HG02884 (cell line): ENCODE results near the gene KRTAP12-1.

Experiments used
- ATAC-seq: cut with Tn5 transposase; IDR thresholded peaks from one replicate; pipeline ENCODE4 v1.9.1; 2021; ENCODE audit warnings: mild to moderate bottlenecking, moderate library complexity; ENCODE audit not compliant: unreplicated experiment

Gene KRTAP12-1, protein sequence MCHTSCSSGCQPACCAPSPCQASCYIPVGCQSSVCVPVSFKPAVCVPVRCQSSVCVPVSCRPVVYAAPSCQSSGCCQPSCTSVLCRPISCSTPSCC

DNA sequence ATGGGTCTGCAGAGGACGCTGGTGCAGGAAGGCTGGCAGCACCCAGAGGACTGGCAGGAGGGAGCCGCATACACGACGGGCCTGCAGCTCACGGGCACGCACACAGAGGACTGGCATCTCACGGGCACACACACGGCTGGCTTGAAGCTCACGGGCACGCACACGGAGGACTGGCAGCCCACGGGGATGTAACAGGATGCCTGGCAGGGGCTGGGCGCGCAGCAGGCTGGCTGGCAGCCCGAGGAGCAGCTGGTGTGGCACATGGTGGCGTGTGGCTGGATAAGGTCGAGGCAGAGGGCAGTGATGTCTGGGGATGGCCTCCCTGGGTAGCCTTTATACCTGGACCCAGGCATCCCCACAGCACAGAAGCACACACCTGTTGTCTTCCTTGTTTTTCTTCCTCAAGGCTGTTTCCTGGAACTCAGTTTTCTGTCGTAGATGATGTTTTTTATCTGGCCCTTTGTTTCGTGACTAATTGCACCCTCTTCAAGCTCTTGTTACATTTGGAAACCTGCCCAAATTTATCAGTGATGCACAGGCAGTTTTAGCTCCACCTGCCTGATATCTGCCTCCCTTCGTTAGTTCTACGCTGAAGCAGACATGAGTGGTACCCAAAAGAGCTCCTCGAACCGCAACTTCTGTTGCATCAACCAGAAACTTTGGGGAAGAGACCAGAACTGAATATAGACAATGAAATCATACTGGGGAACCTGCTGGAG, at the start of gene KRTAP12-1:
Gene KRTAP12-1, minus strand, starts transcription at position 303 of the 719 bp plus-strand sequence. Its CDS starts 40 bp downstream, at position 263.
- no peak for ATAC-seq

DNA sequence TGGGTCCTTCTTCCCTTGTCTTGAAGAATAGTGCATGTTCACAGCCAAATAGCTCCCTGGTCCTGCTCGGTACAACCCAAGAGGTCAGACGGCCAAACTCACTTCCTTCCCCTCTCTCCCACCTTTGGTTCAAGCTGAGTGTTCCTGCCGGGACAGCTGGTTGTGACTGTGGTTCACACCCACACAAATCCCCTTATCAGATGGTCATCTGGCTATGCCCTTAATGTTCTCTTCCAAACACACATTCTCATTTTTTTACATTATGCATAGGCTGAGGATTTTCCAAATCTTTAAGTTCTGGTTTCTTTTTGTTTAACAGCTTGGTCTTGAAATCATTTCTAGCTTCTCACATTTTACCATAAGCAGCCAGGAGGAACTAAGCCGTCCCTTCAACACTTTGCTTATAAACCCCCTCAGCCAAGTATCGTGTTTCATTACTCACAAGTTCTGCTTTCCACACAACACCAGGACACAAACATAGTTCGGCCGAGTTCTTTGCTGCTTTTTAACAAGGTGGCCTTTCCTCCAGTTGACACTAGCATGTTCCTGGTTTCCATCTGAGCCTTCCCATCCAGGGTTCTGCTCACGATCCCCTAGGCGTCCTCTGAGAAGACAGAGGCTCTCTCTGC, 49.1 kb upstream of the KRTAP12-1 start:
- ATAC-seq, result no peak

DNA sequence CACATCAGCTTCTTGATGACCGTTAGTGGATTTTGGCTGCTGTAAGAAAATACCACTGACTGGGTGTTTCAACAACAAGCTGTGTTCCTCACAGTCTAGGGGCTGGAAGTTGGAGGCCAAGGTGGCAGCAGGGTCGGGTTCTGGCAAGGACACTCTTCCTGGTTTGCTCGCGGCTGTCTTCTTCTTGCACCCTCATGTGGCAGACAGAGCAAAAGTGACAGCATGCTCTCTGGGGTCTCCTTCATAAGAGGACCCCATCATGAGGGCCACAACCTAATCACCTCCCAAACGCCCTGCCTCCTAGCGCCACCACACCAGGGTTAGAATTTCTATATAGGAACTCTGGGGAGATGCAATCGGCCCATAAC, 48.0 kb upstream of the KRTAP12-1 start:
- ATAC-seq, result no peak

DNA sequence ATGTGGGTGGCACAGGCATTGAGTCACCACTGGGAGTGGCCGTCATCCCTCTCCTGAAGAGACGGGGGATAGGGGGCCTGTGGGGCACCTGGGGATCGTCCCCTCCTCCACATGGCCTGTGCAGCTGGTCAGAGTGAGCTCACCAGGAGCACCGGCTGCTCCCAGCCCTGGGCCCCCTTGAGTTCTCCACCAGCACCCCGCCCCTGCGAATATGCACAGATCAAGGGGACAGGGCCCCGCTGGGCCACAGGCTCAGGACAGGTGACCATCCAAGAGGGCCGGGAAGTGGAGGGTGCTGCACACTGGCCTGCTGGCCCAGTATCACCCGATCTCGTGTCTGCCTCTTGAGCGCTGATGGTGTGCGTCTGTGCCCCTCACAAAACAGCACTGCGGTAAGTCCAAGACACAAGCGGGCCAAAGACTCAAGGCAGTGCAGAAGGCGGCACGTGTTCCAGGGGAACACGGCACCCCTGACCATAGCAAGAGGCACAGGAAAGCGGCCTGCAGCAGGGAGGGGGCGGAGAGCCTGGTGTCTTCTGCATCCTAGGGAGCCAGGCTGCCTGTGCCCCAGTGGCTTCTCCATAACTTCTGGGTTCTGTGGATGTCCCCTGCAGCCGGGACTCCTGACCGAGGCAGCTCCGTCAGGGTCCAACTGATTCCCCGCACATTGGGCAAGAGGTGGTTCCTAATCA, 47.5 kb upstream of the KRTAP12-1 start:
- no peak for ATAC-seq

DNA sequence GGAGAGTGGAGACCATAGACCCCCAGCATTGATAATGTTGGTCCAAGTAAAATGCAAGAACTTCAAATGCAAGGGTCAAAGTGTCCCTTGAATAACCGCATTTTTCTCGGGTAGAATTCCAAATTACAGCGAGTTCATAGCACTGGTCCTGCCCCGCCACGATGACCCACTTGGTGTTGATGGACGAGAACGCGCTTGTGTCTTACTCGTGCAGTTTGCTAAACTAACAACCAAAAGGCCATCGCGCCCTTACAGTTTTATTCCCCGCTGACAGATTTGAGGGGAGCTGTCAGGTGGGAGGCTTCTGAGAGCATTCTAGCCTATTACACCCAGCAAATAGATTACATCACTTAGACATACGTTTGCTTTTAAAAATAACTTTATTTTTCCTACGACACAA, 46.8 kb upstream of the KRTAP12-1 start:
- no peak for ATAC-seq

DNA sequence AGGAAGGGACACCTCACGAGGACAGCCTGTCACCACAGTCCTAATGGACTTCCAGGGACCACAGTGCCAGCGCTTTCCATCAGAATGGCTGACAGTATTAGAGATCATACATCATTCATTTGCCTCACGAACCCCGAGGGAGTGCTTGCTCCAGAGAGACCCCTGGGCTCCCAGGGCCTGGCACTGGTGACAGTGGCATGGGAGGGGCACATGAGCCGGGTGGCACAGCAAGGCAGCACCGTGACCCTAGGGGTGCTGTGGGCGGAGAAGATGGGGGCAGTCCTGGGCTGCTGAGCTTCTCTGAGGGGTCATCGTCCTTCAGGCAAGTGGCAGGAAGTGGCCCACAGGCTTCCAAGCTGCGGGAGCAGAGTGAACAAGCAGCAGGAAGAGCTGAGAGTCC, 45.8 kb upstream of the KRTAP12-1 start:
- no peak for ATAC-seq

DNA sequence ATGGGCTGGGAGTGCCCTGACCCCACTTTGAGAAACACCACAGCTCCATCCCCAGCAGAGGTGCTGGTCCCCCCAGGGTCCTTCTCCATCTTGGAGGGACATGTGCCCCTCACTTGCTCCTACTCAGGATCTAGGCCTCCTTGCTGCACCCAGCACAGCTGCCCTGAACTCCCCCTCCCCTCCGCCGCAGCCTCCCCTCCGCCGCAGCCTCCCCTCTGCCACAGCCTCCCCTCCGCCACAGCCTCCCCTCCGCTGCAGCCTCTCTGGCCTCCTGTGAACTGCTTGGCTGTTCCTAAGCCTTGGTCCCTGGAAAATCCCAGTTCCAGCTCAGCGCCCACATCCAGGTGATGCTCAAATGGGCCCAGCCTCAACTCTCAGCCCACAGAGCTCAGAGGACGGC, 45.4 kb upstream of the KRTAP12-1 start:
- ATAC-seq, result no peak

DNA sequence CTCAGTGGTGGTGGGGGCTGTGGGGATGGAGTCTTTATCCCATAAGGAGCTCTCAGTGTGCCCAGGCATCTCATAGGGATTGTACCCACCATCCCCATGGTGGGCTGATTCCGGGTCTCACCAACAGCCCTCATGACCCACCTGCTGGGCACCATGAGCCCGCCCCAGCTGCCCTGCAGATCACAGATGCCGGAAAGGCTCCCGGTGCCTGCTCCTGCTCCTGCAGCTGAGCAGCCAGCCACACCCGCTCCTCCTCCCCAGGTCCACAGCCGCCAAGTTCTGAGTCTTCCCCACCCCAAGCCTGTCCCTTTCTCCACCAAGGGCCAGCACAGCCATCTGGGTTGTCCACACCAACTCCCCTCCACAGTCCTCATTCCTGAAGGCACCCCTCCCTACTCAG, 44.9 kb upstream of the KRTAP12-1 start:
- no peak for ATAC-seq

DNA sequence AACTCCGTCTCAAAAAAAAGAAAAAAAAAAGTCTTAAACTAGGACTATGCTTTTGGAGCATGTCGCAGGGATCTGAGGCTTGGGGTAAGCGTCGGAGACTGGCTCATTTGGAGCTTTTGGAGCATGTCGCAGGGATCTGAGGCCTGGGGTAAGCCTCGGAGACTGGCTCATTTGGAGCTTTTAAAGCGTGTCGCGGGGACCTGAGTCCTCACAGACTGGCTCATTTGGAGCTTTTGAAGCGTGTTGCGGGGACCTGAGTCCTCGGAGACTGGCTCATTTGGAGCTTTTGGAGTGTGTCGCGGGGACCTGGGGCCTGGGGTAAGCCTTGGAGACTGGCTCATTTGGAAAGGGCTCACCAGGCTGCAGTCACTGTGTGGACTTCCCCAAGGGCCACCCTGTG, 43.0 kb upstream of the KRTAP12-1 start:
- ATAC-seq, result no peak

DNA sequence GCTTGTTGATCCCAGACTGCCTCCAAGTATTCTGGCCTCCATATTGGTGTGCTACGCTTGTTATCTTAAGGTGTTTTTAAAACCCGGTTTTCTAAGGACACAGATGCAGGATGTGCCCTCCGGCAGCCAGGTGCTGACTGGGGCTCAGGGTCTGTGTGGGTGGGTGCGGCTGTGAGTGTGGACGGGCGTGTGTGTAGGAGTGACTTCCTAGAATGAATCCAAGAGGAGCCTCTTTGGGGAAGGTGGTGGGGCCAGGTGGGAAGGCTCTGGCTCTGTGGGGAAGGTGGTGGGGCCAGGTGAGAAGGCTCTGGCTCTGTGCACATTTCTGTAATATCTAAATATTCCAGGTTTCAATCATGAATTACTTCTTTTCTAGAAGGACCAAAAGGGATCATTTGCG, 42.2 kb upstream of the KRTAP12-1 start:
- no peak for ATAC-seq

DNA sequence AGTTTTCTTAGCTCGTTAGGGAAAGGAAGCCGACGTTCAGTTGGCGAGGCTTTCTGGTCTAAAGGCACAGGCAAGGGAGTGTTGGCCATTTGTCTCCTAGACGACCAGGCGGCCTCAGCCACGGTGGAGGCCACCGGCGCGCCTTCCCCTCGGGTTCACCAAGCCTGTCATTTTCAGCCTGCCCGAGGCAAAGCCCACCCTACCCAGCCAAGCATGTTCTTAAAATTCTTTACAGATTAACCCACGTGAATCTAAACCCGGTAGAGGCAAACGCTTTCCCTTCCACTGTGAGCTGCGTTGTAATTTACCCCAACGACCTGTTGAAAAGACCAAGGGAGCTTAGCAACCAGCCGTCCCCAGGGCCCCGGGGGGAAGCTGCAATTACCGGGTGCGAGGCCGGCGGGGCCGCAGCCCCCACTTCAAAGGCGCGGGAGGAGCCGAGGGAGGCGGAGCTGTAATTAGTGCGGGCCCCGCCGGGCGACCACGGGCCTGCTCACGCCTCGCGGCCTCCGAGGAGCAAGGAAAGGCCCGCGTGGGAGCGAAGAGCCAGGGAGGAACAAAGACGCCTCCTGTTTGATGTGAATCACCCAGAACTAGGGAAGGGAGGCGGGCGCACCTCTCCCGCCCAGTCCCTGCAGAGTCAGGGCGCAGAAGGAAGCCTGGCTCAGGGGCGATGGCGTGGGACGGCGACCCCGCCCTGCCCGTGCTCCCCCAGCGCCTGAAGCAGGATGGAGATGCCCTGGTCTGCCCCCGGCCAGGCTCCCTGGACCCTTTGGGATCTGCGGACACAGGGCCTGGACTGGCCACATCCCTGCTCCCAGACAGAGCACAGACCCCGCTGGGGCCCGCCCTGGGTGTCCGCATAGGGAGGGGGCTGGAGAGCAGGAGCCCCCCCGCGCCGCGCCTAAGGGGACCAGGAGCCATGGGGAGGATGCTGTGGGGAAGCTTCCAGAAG, 41.5 kb upstream of the KRTAP12-1 start:
- ATAC-seq, result no peak

DNA sequence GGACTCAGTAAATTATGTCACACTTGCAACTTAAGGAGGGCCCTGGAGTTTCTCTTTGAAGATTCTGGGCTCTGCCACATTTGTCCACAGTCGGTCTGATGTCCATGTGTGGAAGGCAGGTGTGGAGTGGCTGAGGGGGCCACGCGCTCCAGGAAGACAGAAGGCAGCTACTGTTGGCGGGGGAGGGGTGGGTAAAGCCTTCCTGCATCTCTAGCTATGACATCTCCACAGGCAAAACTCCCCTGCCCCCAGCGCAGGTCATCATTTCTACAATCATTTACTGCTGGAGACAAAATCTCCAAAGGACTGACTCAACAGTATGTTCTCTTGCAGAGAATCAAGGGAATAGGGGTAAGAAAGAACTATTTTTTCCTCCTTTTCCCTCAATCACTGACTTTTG, 40.8 kb upstream of the KRTAP12-1 start:
- ATAC-seq, result no peak

DNA sequence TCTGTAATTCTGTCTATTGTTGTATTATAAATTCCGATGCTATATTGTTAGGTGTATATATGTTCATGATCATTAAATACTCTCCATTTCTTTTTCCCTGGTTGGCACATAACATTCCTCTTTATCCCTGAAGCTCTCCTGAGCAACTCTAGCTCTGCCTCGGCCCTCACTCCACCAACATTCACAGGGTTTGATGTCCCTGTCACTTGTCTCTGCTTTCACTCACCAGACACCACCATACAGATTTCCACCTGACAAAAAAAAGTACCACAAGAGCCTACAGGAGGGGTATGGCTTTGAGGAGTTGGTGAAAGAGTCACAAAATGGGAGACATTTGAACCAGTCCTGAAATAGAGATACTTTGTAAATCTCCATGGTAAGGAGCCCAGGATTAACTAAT, 38.2 kb upstream of the KRTAP12-1 start:
- no peak for ATAC-seq

DNA sequence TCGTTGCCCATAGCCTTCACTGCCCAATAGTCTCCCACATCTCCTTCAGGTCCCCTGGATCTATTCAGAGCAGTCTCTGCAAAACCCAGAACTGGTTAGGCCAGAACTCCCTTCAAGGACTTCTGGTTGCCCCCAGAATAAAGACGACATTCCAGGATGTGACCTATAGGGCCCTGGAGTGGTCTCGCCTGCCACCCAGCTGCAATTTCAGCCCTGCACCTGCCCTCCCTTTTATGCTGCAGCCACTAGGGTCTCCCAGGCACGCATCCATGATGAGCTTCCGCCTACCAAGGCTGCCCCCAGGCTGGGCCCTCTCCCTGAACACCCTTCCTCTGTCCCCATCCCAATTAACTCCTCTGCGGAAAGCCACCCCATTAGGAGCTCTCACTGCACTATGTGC, 36.6 kb upstream of the KRTAP12-1 start:
- no peak for ATAC-seq

DNA sequence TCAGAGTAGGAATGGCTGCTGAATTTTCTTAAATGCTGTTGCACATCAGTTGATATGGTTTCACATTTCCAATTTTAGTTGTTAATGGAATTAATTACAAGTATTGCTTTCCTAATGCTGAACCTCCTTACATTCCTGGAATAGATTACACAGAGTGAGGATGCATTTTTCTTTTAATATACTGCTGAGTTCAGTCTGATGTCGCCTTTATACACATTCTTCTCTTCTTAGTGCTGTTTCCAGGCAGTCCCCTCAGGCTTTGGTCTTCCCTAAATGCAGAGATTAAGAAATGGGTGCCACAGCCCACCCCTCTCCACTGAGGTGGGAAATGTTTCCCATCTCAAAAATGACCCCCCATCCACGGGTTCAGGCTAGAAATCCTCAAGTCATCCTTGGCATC, 36.1 kb upstream of the KRTAP12-1 start:
- no peak for ATAC-seq

DNA sequence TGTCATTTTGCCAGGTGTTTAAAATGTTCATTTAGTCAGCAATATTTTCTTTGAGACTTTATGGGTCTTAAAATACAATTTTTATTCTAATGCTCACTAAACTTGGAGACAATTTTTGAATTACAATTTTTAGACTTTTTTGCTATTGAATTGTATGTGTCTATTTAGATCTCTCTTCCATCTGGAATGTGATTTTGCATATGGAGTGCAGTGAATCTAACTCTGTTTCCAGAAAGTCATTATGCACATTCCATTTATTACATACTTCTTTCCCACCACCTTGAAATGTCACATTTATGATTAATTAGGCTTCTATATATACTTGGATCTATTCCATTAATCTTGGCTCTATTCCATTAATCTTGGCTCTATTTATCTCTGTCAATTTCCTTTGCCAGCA, 35.0 kb upstream of the KRTAP12-1 start:
- ATAC-seq, result no peak

DNA sequence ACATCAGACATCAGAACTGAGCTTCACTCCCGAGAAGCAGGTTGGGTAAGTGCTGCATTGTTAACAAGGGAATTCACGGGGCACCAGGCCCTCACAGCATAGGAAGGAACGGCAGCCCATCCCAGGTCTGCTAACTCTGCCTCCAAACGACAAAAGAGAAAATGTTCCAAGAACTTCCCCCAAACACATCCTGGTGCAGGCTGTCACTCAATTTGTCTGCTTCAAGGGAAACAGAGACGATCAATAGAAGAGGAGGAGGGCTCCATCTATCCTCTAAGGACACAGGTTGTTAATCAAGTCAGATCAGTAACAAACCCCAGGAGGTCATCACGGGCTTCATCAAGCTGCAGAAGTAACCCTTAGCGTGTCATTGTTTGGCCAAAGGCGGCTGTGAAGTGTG, 32.9 kb upstream of the KRTAP12-1 start:
- ATAC-seq, result no peak

DNA sequence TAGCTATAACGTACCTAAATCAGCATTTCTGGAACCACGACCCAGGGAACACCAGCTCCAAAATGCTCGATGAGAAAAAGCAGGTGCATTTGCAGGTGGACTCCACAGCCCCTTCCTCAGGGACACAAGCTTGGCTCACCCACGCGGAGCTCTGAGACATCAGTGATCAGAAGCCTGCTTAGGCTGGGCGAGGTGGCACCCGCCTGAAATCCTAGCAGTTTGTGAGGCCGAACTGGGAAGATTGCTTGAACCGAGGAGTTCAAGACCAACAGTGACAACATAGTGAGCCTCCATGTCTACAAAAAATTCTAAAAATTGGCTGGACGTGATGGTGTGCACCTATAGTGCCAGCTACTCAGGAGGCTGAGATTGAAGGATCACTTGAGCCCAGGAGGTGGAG, 31.9 kb upstream of the KRTAP12-1 start:
- no peak for ATAC-seq

DNA sequence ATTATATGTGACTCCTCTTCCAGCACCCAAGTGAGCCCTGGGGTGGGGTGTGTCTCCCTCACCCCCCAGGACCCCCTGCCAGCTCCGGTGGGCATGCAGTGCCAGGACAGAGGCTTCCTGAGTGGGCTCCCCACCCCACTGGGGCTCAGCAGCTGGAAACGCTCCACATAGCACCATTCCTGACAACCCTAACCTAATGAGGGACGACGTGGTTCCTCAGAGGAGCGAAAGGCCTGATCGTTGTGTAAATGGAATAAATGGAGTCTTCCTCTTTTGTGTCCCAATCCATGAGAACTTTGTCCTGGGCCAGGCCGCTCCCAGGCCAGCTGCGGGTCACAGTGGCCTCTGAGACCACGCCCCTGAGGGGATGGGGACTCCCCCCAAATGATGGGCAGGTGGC, 31.2 kb upstream of the KRTAP12-1 start:
- ATAC-seq, result no peak

DNA sequence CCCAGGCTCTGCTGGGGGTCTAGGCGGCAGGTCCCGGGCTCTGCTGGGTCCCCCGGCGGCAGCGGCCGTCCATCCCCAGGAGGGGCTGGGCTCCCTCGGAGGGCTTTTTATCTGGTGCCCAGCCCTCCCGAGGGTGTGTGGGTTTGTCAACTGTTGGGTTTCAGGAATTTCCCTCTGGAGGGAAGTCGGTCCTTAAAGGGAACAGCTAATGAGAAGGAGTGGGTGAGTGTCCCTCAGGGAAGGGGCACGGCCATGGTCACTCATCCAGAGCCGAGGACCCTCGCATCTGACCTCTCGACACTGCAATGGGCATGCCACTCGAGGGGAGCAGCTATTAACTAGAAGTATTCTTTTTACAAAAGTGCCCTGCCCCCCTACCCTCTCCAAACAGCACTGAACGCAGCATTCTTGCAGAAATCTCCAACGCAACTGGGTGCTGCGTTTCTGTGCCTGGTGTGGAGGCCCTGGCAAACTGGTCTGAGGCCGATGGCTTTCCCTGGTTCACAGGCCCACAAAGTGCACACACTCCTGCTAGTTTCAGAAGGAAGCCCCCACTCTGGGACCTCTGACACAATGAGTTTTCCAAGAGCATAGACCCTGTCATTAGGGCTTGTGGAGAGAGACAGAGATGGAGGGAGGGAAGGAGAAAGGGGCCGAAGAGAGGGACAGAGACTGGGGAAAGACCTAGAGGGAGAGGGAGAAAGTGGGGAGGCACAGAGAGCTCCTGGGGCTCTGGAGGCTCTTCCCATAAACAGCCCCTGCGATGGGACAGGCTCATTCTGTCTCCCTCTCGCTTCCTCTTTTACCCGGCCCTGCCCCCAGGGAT, 30.5 kb upstream of the KRTAP12-1 start:
- ATAC-seq, result no peak
